ENCODE data around the gene ERG28. TPM values are rescaled to one million over a fixed set of nuclear protein-coding genes. Genes with fewer than 3 reads are reported as not detected.
"Not testable (repeated sequence)": the region's sequence is repeated elsewhere in the genome, so short reads cannot be mapped to it uniquely, and the experiment has no call there.

The ERG28 gene
- total and polyA plus RNA-seq, 5 experiments from 2014 or later, result 11.7 to 34.2 (median 27.0) TPM

- Mint-ChIP-seq H3K9me3 (peaks cover 0 to 20% (median 7%) of the 10 kb centered on the region in 9 donors), H3K4me3 (no peak overlapping the region)
- no peak for DNase-seq
These were observed 50.8 kb downstream of the ERG28 start for GRCh38 chr14:75609606-75610475.

GRCh38 chr14:75609116-75609515 lies 51.6 kb downstream of the ERG28 start:
- peaks cover 0 to 5% (median 0%) of the 10 kb centered on the region in 5 donors for H3K27me3 Mint-ChIP-seq
- POLR2A ChIA-PET, result no interaction called here
- no peak for ATAC-seq
- DNase-seq, result no peak
- no peak overlapping the region for H3K27ac Mint-ChIP-seq
- peaks cover 0 to 20% (median 7%) of the 10 kb centered on the region in 9 donors for H3K9me3 Mint-ChIP-seq
- peaks cover 0 to 3% (median 0%) of the 10 kb centered on the region in 4 donors for H3K4me1 Mint-ChIP-seq
- peaks cover 0 to 22% (median 12%) of the 10 kb centered on the region in 3 donors for H3K36me3 Mint-ChIP-seq
- H3K4me3 Mint-ChIP-seq, result no peak overlapping the region

More at GRCh38 chr14:75609606-75610475, 50.8 kb downstream of the ERG28 start:
- Mint-ChIP-seq H3K27me3 (peaks cover 0 to 5% (median 0%) of the 10 kb centered on the region in 5 donors), H3K36me3 (peaks cover 0 to 22% (median 17%) of the 10 kb centered on the region in 3 donors), H3K27ac (peak overlapping the region in 1 of 10 donors; percentile 3), H3K4me1 (peaks cover 0 to 3% (median 0%) of the 10 kb centered on the region in 4 donors)
- POLR2A ChIA-PET, result no interaction called here
- ATAC-seq, result no peak

- POLR2A ChIA-PET, result no interaction called here
- peaks cover 0 to 5% (median 0%) of the 10 kb centered on the region in 5 donors for H3K27me3 Mint-ChIP-seq
- no peak for DNase-seq
- no peak for ATAC-seq
- H3K4me1 Mint-ChIP-seq, result peaks cover 0 to 3% (median 0%) of the 10 kb centered on the region in 4 donors
- H3K27ac Mint-ChIP-seq, result no peak overlapping the region
- no peak overlapping the region for H3K4me3 Mint-ChIP-seq
- peaks cover 0 to 20% (median 7%) of the 10 kb centered on the region in 9 donors for H3K9me3 Mint-ChIP-seq
- peaks cover 0 to 20% (median 12%) of the 10 kb centered on the region in 3 donors for H3K36me3 Mint-ChIP-seq
These were observed 52.6 kb downstream of the ERG28 start for GRCh38 chr14:75607842-75608640.

- POLR2A ChIA-PET, result no interaction called here
- Mint-ChIP-seq H3K27ac (no peak overlapping the region), H3K27me3 (peaks cover 0 to 5% (median 0%) of the 10 kb centered on the region in 5 donors), H3K36me3 (peaks cover 0 to 19% (median 12%) of the 10 kb centered on the region in 3 donors), H3K9me3 (peaks cover 0 to 20% (median 6%) of the 10 kb centered on the region in 9 donors), H3K4me1 (peaks cover 0 to 3% (median 0%) of the 10 kb centered on the region in 4 donors), H3K4me3 (no peak overlapping the region)
- DNase-seq (no peak), ATAC-seq (no peak)
These were observed 53.6 kb downstream of the ERG28 start for GRCh38 chr14:75607044-75607443.

- POLR2A ChIA-PET, result no interaction called here
- H3K27ac Mint-ChIP-seq, result no peak overlapping the region
- peaks cover 0 to 5% (median 0%) of the 10 kb centered on the region in 5 donors for H3K27me3 Mint-ChIP-seq
These were observed 54.8 kb downstream of the ERG28 start for GRCh38 chr14:75605916-75606315.

GRCh38 chr14:75604979-75605851 lies 55.5 kb downstream of the ERG28 start:
- POLR2A ChIA-PET, result no interaction called here

More at GRCh38 chr14:75605916-75606315, 54.8 kb downstream of the ERG28 start:
- ATAC-seq (no peak), DNase-seq (no peak)
- peaks cover 0 to 3% (median 0%) of the 10 kb centered on the region in 4 donors for H3K4me1 Mint-ChIP-seq
- peaks cover 0 to 20% (median 6%) of the 10 kb centered on the region in 9 donors for H3K9me3 Mint-ChIP-seq
- H3K4me3 Mint-ChIP-seq, result no peak overlapping the region
- H3K36me3 Mint-ChIP-seq, result peaks cover 0 to 19% (median 12%) of the 10 kb centered on the region in 3 donors

GRCh38 chr14:75602503-75602902 lies 58.2 kb downstream of the ERG28 start:
- Mint-ChIP-seq H3K9me3 (peaks cover 0 to 5% (median under 1%) of the 10 kb centered on the region in 9 donors), H3K4me3 (no peak overlapping the region), H3K27ac (no peak overlapping the region), H3K27me3 (peaks cover 0 to 4% (median 3%) of the 10 kb centered on the region in 5 donors), H3K36me3 (peaks cover 0 to 5% (median 5%) of the 10 kb centered on the region in 3 donors), H3K4me1 (peaks cover 0 to 3% (median 0%) of the 10 kb centered on the region in 4 donors)
- ATAC-seq (no peak), DNase-seq (no peak)
- POLR2A ChIA-PET, result no interaction called here

More at GRCh38 chr14:75604979-75605851, 55.5 kb downstream of the ERG28 start:
- no peak for DNase-seq
- peaks cover 0 to 20% (median 6%) of the 10 kb centered on the region in 9 donors for H3K9me3 Mint-ChIP-seq
- no peak for ATAC-seq
- H3K27me3 Mint-ChIP-seq, result peaks cover 0 to 5% (median 0%) of the 10 kb centered on the region in 5 donors
- no peak overlapping the region for H3K27ac Mint-ChIP-seq
- H3K36me3 Mint-ChIP-seq, result peaks cover 0 to 19% (median 12%) of the 10 kb centered on the region in 3 donors
- H3K4me3 Mint-ChIP-seq, result no peak overlapping the region
- peaks cover 0 to 3% (median 0%) of the 10 kb centered on the region in 4 donors for H3K4me1 Mint-ChIP-seq

- H3K4me1 Mint-ChIP-seq, H3K27me3 Mint-ChIP-seq, DNase-seq, H3K9me3 Mint-ChIP-seq, H3K27ac Mint-ChIP-seq, ATAC-seq, H3K4me3 Mint-ChIP-seq, H3K36me3 Mint-ChIP-seq, POLR2A ChIA-PET: not testable (repeated sequence)
These were observed 59.6 kb downstream of the ERG28 start for GRCh38 chr14:75601061-75601460.

- H3K9me3 Mint-ChIP-seq, H3K4me3 Mint-ChIP-seq, DNase-seq, POLR2A ChIA-PET, H3K4me1 Mint-ChIP-seq, ATAC-seq, H3K27me3 Mint-ChIP-seq, H3K27ac Mint-ChIP-seq, H3K36me3 Mint-ChIP-seq: not testable (repeated sequence)
These were observed 60.6 kb downstream of the ERG28 start for GRCh38 chr14:75600100-75600499.

Data from naive thymus-derived CD8-positive, alpha-beta T cell (primary cell).